Lower leg skin (tissue), 4 donors: ENCODE data around the gene TGFB2. TPM values are rescaled to one million over a fixed set of nuclear protein-coding genes. Genes with fewer than 3 reads are reported as not detected.

Experiments
- DNase-seq, 2 donors: peaks; one replicate each; pipeline ENCODE4 v3.0.0-alpha.2; 2019; ENCODE audit warnings: low spot score in 2 of 2
- H3K4me3 ChIP-seq: fragments of 200-600 bp; sonication (generic); 2 replicates; pipeline ENCODE4 v1.5.1; 2017; ENCODE audit warnings: mild to moderate bottlenecking, low read depth; ENCODE audit not compliant: poor library complexity, severe bottlenecking
- CTCF ChIP-seq, 3 donors: fragments of 450-650 bp; IDR thresholded peaks; one replicate each; pipeline ENCODE4 v1.5.1; 2016; ENCODE audit warnings: antibody characterized with exemption in 3 of 3, mild to moderate bottlenecking in 3 of 3, moderate library complexity in 2 of 3
- POLR2A ChIP-seq, 2 donors: fragments of 450-650 bp; IDR thresholded peaks; one replicate each; pipeline ENCODE4 v1.6.1; 2016 to 2017; ENCODE audit warnings: antibody characterized with exemption in 2 of 2, mild to moderate bottlenecking in 1 of 2, moderate library complexity in 1 of 2
- WGBS, 2 donors: methylation state at CpG; one replicate each; pipeline ENCODE4 v1.1.5; 2018; 5-methylcytosine and 5-hydroxymethylcytosine counted together
- intact Hi-C: fragments of 100-400 bp; cut with DNase I; formaldehyde crosslinking; loops from one replicate; pipeline ENCODE4 v1.15.0; 2023; ENCODE audit warnings: low total_unique reads
- total RNA-seq, 4 donors: library from RNA; depleted of rRNA; stranded (reverse); fragments of >200 nt; gene quantifications; one replicate each; pipeline ENCODE4 v1.1.0, GENCODE V29; 2016

Gene TGFB2
- total RNA-seq, 4 donors from 2014 or later, result 0.55 to 2.9 (median 1.8) TPM

- TF ChIP-seq POLR2A (IDR thresholded peaks at IDR 0.05) (no peak), CTCF (IDR thresholded peaks at IDR 0.05) (no peak)
- intact Hi-C loops, result no loop called here
These were observed 145.3 kb downstream of the TGFB2 start for GRCh38 chr1:218490406-218490922.

GRCh38 chr1:218492874-218493273 lies 147.7 kb downstream of the TGFB2 start:
- H3K4me3 ChIP-seq, result no peak overlapping the region
- DNase-seq, result no peak
- intact Hi-C loops, result no loop called here
- TF ChIP-seq CTCF (IDR thresholded peaks at IDR 0.05), result no peak
- 56 to 66% methylated on average over 2 of the region's 2 CpGs for WGBS, 2 donors

More at GRCh38 chr1:218490406-218490922, 145.3 kb downstream of the TGFB2 start:
- DNase-seq, result no peak
- no peak overlapping the region for H3K4me3 ChIP-seq
- WGBS, 2 donors, result 91 to 97% methylated on average over 1 of the region's 1 CpG

- TF ChIP-seq POLR2A (IDR thresholded peaks at IDR 0.05) (no peak), CTCF (IDR thresholded peaks at IDR 0.05) (no peak)
- intact Hi-C loops, result no loop called here
- H3K4me3 ChIP-seq, result no peak overlapping the region
- WGBS, 2 donors, result 51 to 67% methylated on average over 2 of the region's 2 CpGs
- DNase-seq, result no peak
These were observed 148.8 kb downstream of the TGFB2 start for GRCh38 chr1:218493986-218494385.

Other genes with a start within 250 kb of the TGFB2 start
- 1 to 10 TPM; 1.8 to 7.2 (median 2.6) TPM for gene RRP15, start 60.0 kb upstream of the TGFB2 start, total RNA-seq